Measurements from ENCODE around the gene MBOAT2. TPM values are rescaled to one million over a fixed set of nuclear protein-coding genes. Genes with fewer than 3 reads are reported as not detected.

The MBOAT2 gene
- polyA plus RNA-seq, 1 donor from 2014 or later, result 205 TPM

- Histone ChIP-seq H3F3A (ENCODE audit: insufficient read depth, low read length, poor library complexity, severe bottlenecking) (no peaks in the 10 kb centered on the region), H3K9me2 (ENCODE audit: insufficient read depth, low read length) (no peaks in the 10 kb centered on the region), H3K79me2 (replicated peaks; ENCODE audit: insufficient read depth, low read length) (peaks cover 60% of the 10 kb centered on the region), H3K4me3 (ENCODE audit: low read length) (no peak overlapping the region), H3K9ac (ENCODE audit: low read length) (no peak overlapping the region), H2AFZ (ENCODE audit: low read depth, low read length) (no peak overlapping the region), H3K4me2 (ENCODE audit: low read length) (no peak overlapping the region), H4K20me1 (ENCODE audit: insufficient read depth) (no peaks in the 10 kb centered on the region), H3K27me3 (ENCODE audit: insufficient read depth, low read depth, low read length) (no peaks in the 10 kb centered on the region), H3K27ac (ENCODE audit: low read length) (no peak overlapping the region), H3K9me3 (ENCODE audit: low read length) (no peaks in the 10 kb centered on the region), H3K36me3 (ENCODE audit: insufficient read depth, low read length) (no peaks in the 10 kb centered on the region)
- TF ChIP-seq EZH2 (IDR thresholded peaks at IDR 0.05; ENCODE audit: borderline replicate concordance, insufficient read depth, low read length, poor library complexity, severe bottlenecking) (no peak), RAD21 (conservative IDR thresholded peaks at IDR 0.05) (no peak), EP300 (conservative IDR thresholded peaks at IDR 0.05; ENCODE audit: poor library complexity, severe bottlenecking) (no peak), CTCF (IDR thresholded peaks at IDR 0.05; ENCODE audit: poor library complexity, severe bottlenecking) (no peak), POLR2AphosphoS5 (IDR thresholded peaks at IDR 0.05) (no peak), TAF1 (IDR thresholded peaks at IDR 0.05; ENCODE audit: low read depth) (no peak), SMC3 (conservative IDR thresholded peaks at IDR 0.05; ENCODE audit: poor library complexity) (no peak), REST (IDR thresholded peaks at IDR 0.05; ENCODE audit: borderline replicate concordance) (no peak)
Observed at GRCh38 chr2:8993196-8993901, 10.1 kb downstream of the MBOAT2 start.

- Histone ChIP-seq H4K20me1 (ENCODE audit: insufficient read depth) (no peaks in the 10 kb centered on the region), H3K4me3 (ENCODE audit: low read length) (no peak overlapping the region), H2AFZ (ENCODE audit: low read depth, low read length) (no peak overlapping the region), H3K36me3 (ENCODE audit: insufficient read depth, low read length) (no peaks in the 10 kb centered on the region), H3K27ac (ENCODE audit: low read length) (no peak overlapping the region), H3K27me3 (ENCODE audit: insufficient read depth, low read depth, low read length) (no peaks in the 10 kb centered on the region), H3K4me2 (ENCODE audit: low read length) (no peak overlapping the region), H3K79me2 (replicated peaks; ENCODE audit: insufficient read depth, low read length) (peaks cover 62% of the 10 kb centered on the region), H3F3A (ENCODE audit: insufficient read depth, low read length, poor library complexity, severe bottlenecking) (no peaks in the 10 kb centered on the region), H3K9ac (ENCODE audit: low read length) (no peak overlapping the region), H3K9me3 (ENCODE audit: low read length) (no peaks in the 10 kb centered on the region), H3K9me2 (ENCODE audit: insufficient read depth, low read length) (no peaks in the 10 kb centered on the region)
- TF ChIP-seq TAF1 (IDR thresholded peaks at IDR 0.05; ENCODE audit: low read depth) (no peak), EZH2 (IDR thresholded peaks at IDR 0.05; ENCODE audit: borderline replicate concordance, insufficient read depth, low read length, poor library complexity, severe bottlenecking) (no peak), MXI1 (conservative IDR thresholded peaks at IDR 0.05; ENCODE audit: poor library complexity, severe bottlenecking) (no peak), CTCF (IDR thresholded peaks at IDR 0.05; ENCODE audit: poor library complexity, severe bottlenecking) (no peak), RAD21 (conservative IDR thresholded peaks at IDR 0.05) (no peak), SMC3 (conservative IDR thresholded peaks at IDR 0.05; ENCODE audit: poor library complexity) (no peak), EP300 (conservative IDR thresholded peaks at IDR 0.05; ENCODE audit: poor library complexity, severe bottlenecking) (no peak), REST (IDR thresholded peaks at IDR 0.05; ENCODE audit: borderline replicate concordance) (no peak), POLR2AphosphoS5 (IDR thresholded peaks at IDR 0.05) (no peak)
Observed at GRCh38 chr2:8992643-8993042, 10.8 kb downstream of the MBOAT2 start.
